ENCODE results near the gene LCNL1. TPM values are rescaled to one million over a fixed set of nuclear protein-coding genes. Genes with fewer than 3 reads are reported as not detected.

Gene LCNL1
- total RNA-seq, 2 donors from 2014 or later, result 0.41 to 22.5 TPM

GRCh38 chr9:136977649-136978072 is 5.1 kb upstream of the LCNL1 start:
- Histone ChIP-seq H3K36me3 (no peaks in the 10 kb centered on the region), H3K4me1 (replicated peaks) (no peaks in the 10 kb centered on the region), H3K9me3 (no peaks in the 10 kb centered on the region), H3K27ac (peak overlapping the region; percentile 60 to 61), H3K27me3 (replicated peaks; ENCODE audit: insufficient read depth) (no peaks in the 10 kb centered on the region), H3K4me3 (peak overlapping the region; percentile 25 to 41)
- 23% methylated on average over 33 of the region's 33 CpGs for WGBS
- intact Hi-C loops (cut with DNase I), result no loop called here
- no peak for TF ChIP-seq POLR2AphosphoS5 (IDR thresholded peaks at IDR 0.05)
- no peak for TF ChIP-seq POLR2A (IDR thresholded peaks at IDR 0.05)
- TF ChIP-seq CTCF (IDR thresholded peaks at IDR 0.05), result no peak
- DNase-seq (ENCODE audit: low spot score), result no peak

- Histone ChIP-seq H3K27me3 (replicated peaks; ENCODE audit: insufficient read depth) (no peaks in the 10 kb centered on the region), H3K4me3 (peak overlapping the region; percentile 25 to 41), H3K4me1 (replicated peaks) (no peaks in the 10 kb centered on the region), H3K36me3 (no peaks in the 10 kb centered on the region), H3K9me3 (no peaks in the 10 kb centered on the region), H3K27ac (peak overlapping the region; percentile 60 to 61)
- intact Hi-C loops (cut with DNase I), result no loop called here
- 0% methylated on average over 25 of the region's 78 CpGs for WGBS
- peak; percentile 45 for DNase-seq (ENCODE audit: low spot score)
- TF ChIP-seq POLR2A (IDR thresholded peaks at IDR 0.05) (no peak), CTCF (IDR thresholded peaks at IDR 0.05) (peak in 1 of 4 experiments; percentile 7), POLR2AphosphoS5 (IDR thresholded peaks at IDR 0.05) (peak; percentile 6)
Measured at GRCh38 chr9:136978073-136978864, 4.5 kb upstream of the LCNL1 start.

- H3K27ac ChIP-seq, result no peak overlapping the region
- no peak for TF ChIP-seq POLR2A (IDR thresholded peaks at IDR 0.05)
- TF ChIP-seq CTCF (IDR thresholded peaks at IDR 0.05), result no peak
- TF ChIP-seq POLR2AphosphoS5 (IDR thresholded peaks at IDR 0.05), result no peak
- intact Hi-C loops (cut with DNase I), result no loop called here
- no peaks in the 10 kb centered on the region for H3K4me1 ChIP-seq (replicated peaks)
- no peaks in the 10 kb centered on the region for H3K36me3 ChIP-seq
- no peaks in the 10 kb centered on the region for H3K27me3 ChIP-seq (replicated peaks; ENCODE audit: insufficient read depth)
- no peaks in the 10 kb centered on the region for H3K9me3 ChIP-seq
- no peak for DNase-seq (ENCODE audit: low spot score)
- no peak overlapping the region for H3K4me3 ChIP-seq
- WGBS, result 61% methylated on average over 30 of the region's 41 CpGs
Measured at GRCh38 chr9:136978865-136979544, 3.8 kb upstream of the LCNL1 start.

GRCh38 chr9:136979769-136980587 is 2.8 kb upstream of the LCNL1 start:
- Histone ChIP-seq H3K27ac (no peak overlapping the region), H3K9me3 (no peaks in the 10 kb centered on the region), H3K36me3 (no peaks in the 10 kb centered on the region), H3K4me1 (replicated peaks) (no peaks in the 10 kb centered on the region), H3K27me3 (replicated peaks; ENCODE audit: insufficient read depth) (peaks cover 1% of the 10 kb centered on the region), H3K4me3 (no peak overlapping the region)
- TF ChIP-seq POLR2AphosphoS5 (IDR thresholded peaks at IDR 0.05) (no peak), POLR2A (IDR thresholded peaks at IDR 0.05) (no peak), CTCF (IDR thresholded peaks at IDR 0.05) (no peak)
- WGBS, result 87% methylated on average over 20 of the region's 26 CpGs
- no peak for DNase-seq (ENCODE audit: low spot score)
- intact Hi-C loops (cut with DNase I), result no loop called here

Data from prostate gland (tissue), 2 donors.